KMS-11 (cell line): ENCODE data around the gene EFR3B.

Experiments used
- H2AFZ ChIP-seq: fragments of 200-600 bp; sonication (generic); 2 replicates; pipeline ENCODE4 v1.6.1; 2016; ENCODE audit warnings: antibody characterized with exemption, mixed run types, low read depth
- H3K27ac ChIP-seq: fragments of 200-600 bp; sonication (generic); 2 replicates; pipeline ENCODE4 v1.6.1; 2016; ENCODE audit warnings: mild to moderate bottlenecking, mixed run types
- H3K27me3 ChIP-seq: fragments of 200-600 bp; sonication (generic); 2 replicates; pipeline ENCODE4 v1.6.1; 2017; ENCODE audit warnings: mild to moderate bottlenecking, low read depth, mixed run types, moderate library complexity; ENCODE audit not compliant: insufficient read depth
- H3K36me3 ChIP-seq: fragments of 200-600 bp; sonication (generic); 2 replicates; pipeline ENCODE4 v1.6.1; 2017; ENCODE audit warnings: mild to moderate bottlenecking, mixed run types; ENCODE audit not compliant: insufficient read depth
- H3K4me1 ChIP-seq: fragments of 200-600 bp; sonication (generic); 2 replicates; pipeline ENCODE4 v1.6.1; 2016; ENCODE audit warnings: mild to moderate bottlenecking, low read depth, mixed run types; ENCODE audit not compliant: poor library complexity, severe bottlenecking
- H3K4me2 ChIP-seq: fragments of 200-600 bp; sonication (generic); 2 replicates; pipeline ENCODE4 v1.7.0; 2016; ENCODE audit warnings: mild to moderate bottlenecking, mixed run types
- H3K4me3 ChIP-seq: fragments of 200-600 bp; sonication (generic); IDR thresholded peaks from 2 replicates; pipeline ENCODE4 v1.6.1; 2017; ENCODE audit warnings: low read depth, low read length, mixed read lengths; ENCODE audit not compliant: insufficient read depth
- H3K79me2 ChIP-seq: fragments of 200-600 bp; sonication (generic); 2 replicates; pipeline ENCODE4 v1.6.1; 2016; ENCODE audit warnings: low read depth, mixed run types; ENCODE audit not compliant: insufficient read depth
- H3K9ac ChIP-seq: fragments of 200-600 bp; sonication (generic); 2 replicates; pipeline ENCODE4 v1.6.1; 2016; ENCODE audit warnings: mild to moderate bottlenecking, mixed run types
- H4K20me1 ChIP-seq: fragments of 200-600 bp; sonication (generic); 2 replicates; pipeline ENCODE4 v1.6.1; 2016; ENCODE audit warnings: mild to moderate bottlenecking, mixed run types; ENCODE audit not compliant: insufficient read depth
- CTCF ChIP-seq: fragments of 200-600 bp; sonication (generic); conservative IDR thresholded peaks from 2 replicates; pipeline ENCODE4 v1.6.1; 2017; ENCODE audit warnings: low read depth, mild to moderate bottlenecking, antibody characterized with exemption, low read length, moderate library complexity, mixed read lengths

The EFR3B gene

DNA sequence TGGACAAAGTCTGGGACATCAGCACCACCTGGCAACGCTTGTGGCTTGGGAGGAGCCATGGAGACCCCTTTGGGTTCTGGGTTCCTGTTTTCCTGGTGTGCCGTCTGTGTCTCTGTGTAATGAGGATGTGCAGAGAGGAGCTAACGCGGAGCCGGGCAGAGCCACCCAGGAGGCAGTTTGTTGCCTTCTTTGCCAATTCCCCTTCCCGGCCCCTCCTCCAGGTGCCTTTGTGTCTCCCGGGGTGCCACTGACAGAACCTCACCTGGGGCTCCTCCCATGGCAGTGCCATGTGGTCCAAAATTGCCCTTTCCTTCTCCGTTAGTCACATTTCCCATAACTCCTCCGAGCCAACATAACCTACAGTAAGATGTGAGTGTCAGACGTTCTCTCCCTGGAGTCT is 113.5 kb downstream of the EFR3B start:
- H3K4me3 ChIP-seq = no peak overlapping the region
- no peaks in the 10 kb centered on the region for H3K79me2 ChIP-seq
- H3K27ac ChIP-seq = no peak overlapping the region
- H3K27me3 ChIP-seq = no peaks in the 10 kb centered on the region
- H2AFZ ChIP-seq = no peak overlapping the region
- H3K4me2 ChIP-seq = no peak overlapping the region
- no peak overlapping the region for H3K9ac ChIP-seq
- no peaks in the 10 kb centered on the region for H3K4me1 ChIP-seq
- H4K20me1 ChIP-seq = no peaks in the 10 kb centered on the region
- no peaks in the 10 kb centered on the region for H3K36me3 ChIP-seq
- no peak for TF ChIP-seq CTCF

DNA sequence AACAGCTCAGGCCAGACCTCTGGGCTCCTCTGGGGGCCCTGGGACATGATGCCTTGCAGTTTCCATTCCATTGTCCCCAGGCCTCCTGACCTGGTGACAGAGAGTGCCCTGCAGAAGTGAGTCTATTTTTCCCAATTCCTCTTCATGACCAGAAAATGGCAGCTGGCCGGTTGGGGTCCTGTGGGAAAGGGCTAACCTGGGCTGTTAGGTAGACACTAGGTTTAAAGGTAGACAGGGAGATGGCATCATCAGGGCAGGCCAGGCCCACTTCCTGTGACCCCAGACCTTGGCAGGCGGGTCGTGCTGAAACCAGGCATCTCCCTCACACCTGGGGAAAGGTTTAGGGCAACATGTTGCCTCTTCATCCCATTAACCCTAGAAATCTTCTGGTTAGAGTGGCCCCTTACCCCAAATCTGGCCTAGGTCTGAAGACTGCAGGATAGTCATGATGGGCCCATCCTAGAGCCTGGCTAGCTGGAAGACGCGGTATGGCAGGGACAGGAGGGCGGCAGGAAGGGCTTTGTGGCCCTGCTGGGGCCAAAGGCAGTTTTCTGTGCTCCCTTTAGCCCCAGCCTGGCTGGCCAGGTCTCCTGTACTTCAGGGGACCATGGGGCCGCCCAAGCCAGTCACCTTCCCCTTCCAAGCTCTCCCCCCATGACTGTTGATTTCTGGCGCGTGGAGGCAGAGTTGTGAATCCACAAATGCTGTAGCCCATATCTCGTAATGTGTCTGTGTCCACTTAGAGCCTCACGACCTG is 116.4 kb downstream of the EFR3B start:
- no peak for TF ChIP-seq CTCF
- Histone ChIP-seq H3K4me2 (no peak overlapping the region), H3K9ac (no peak overlapping the region), H3K79me2 (no peaks in the 10 kb centered on the region), H2AFZ (no peak overlapping the region), H3K27me3 (no peaks in the 10 kb centered on the region), H3K4me1 (no peaks in the 10 kb centered on the region), H3K36me3 (no peaks in the 10 kb centered on the region), H4K20me1 (no peaks in the 10 kb centered on the region), H3K4me3 (no peak overlapping the region), H3K27ac (no peak overlapping the region)

- no peak overlapping the region for H2AFZ ChIP-seq
- no peak for TF ChIP-seq CTCF
- H3K4me2 ChIP-seq = no peak overlapping the region
- no peaks in the 10 kb centered on the region for H3K36me3 ChIP-seq
- H3K27ac ChIP-seq = no peak overlapping the region
- H3K4me1 ChIP-seq = no peaks in the 10 kb centered on the region
- no peaks in the 10 kb centered on the region for H4K20me1 ChIP-seq
- no peaks in the 10 kb centered on the region for H3K27me3 ChIP-seq
- no peaks in the 10 kb centered on the region for H3K79me2 ChIP-seq
- no peak overlapping the region for H3K4me3 ChIP-seq
- H3K9ac ChIP-seq = no peak overlapping the region
Observed at GRCh38 chr2:25159949-25160348, 118.1 kb downstream of the EFR3B start.

DNA sequence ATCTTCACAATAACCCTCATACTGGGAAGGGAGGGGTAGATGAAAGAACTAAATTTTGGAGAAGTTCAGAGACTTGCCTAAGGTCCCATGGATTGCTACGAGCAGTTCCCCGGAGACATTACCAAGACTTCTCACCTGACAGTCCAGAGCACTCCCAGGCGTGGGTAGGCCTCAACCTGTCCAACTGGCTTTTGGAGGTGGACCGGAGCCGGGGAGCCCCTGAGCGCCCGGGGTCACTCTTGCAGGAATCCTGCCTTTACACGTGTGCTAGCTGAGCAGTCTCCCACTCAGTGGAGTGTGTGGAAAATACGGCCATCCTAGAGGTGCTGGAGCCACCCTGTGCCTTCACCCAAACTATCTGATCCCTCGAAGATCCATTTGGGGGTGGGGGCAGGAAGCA is 118.5 kb downstream of the EFR3B start:
- no peak overlapping the region for H3K27ac ChIP-seq
- H3K4me2 ChIP-seq = no peak overlapping the region
- H3K79me2 ChIP-seq = no peaks in the 10 kb centered on the region
- no peak overlapping the region for H3K4me3 ChIP-seq
- H2AFZ ChIP-seq = no peak overlapping the region
- no peak for TF ChIP-seq CTCF
- no peaks in the 10 kb centered on the region for H3K4me1 ChIP-seq
- H3K36me3 ChIP-seq = no peaks in the 10 kb centered on the region
- H3K9ac ChIP-seq = no peak overlapping the region
- H3K27me3 ChIP-seq = no peaks in the 10 kb centered on the region; the same call in 1 of the 2 replicates
- H4K20me1 ChIP-seq = no peaks in the 10 kb centered on the region
